H1 (cell line): Measurements from ENCODE around the gene ADGRV1. TPM values are rescaled to one million over a fixed set of nuclear protein-coding genes. Genes with fewer than 3 reads are reported as not detected.

Source experiments
- BCL11A ChIP-seq, 2 experiments: IDR thresholded peaks; one replicate each; pipeline ENCODE4 v1.6.1; 2011; ENCODE audit warnings: low read depth in 2 of 2, low read length in 2 of 2, mild to moderate bottlenecking in 2 of 2
- CHD7 ChIP-seq: fragments of 300-600 bp; sonication (generic); IDR thresholded peaks from 2 replicates; pipeline ENCODE4 v1.7.1; 2012; ENCODE audit warnings: low read length, moderate library complexity, mild to moderate bottlenecking, inconsistent platforms; ENCODE audit not compliant: insufficient replicate concordance
- KDM4A ChIP-seq: IDR thresholded peaks from one replicate; pipeline ENCODE4 v1.7.1; 2012; ENCODE audit warnings: low read depth, mild to moderate bottlenecking, moderate library complexity, low read length, inconsistent platforms; ENCODE audit not compliant: severe bottlenecking
- polyA plus RNA-seq, 7 experiments: library from polyadenylated mRNA; depleted of rRNA in 3 of 7; stranded (reverse) in 5 of 7; unstranded in 2 of 7; fragments of >200 nt in 5 of 7; fragments of 200-250 nt in 2 of 7; gene quantifications; 1 replicate in 5 of 7; 2 replicates in 1 of 7; 4 replicates in 1 of 7; pipeline versions ENCODE4 v1.2.1 to v1.2.3, GENCODE V29; 2011 to 2013; ENCODE audit warnings: missing spikeins in 2 of 7, mixed read lengths in 2 of 7
- total RNA-seq: library from RNA; stranded (reverse); fragmentation: NEBNext Ultra II Directional; extraction: Animal tissue kit (Norgen Biotek cat#: 25700); gene quantifications from 2 replicates; pipeline ENCODE4 v1.2.1, GENCODE V29; 2021

The ADGRV1 gene
- total and polyA plus RNA-seq, 2 of the 8 experiments (the other 6 are each of a cell fraction or from before 2014, with no cell fraction given) = 53.1 to 62.2 TPM

- no peak for TF ChIP-seq CHD7
- TF ChIP-seq KDM4A = no peak
- TF ChIP-seq BCL11A (IDR thresholded peaks at IDR 0.05; ENCODE audit: low read depth in 2 of 2, low read length in 2 of 2) = no peak
Measured at GRCh38 chr5:90968319-90968718, 409.7 kb downstream of the ADGRV1 start (continued).
